ENCODE data around the gene HPS1. TPM values are rescaled to one million over a fixed set of nuclear protein-coding genes. Genes with fewer than 3 reads are reported as not detected.

The HPS1 gene
- total RNA-seq, 1 experiment from 2014 or later: 47.4 TPM

DNA sequence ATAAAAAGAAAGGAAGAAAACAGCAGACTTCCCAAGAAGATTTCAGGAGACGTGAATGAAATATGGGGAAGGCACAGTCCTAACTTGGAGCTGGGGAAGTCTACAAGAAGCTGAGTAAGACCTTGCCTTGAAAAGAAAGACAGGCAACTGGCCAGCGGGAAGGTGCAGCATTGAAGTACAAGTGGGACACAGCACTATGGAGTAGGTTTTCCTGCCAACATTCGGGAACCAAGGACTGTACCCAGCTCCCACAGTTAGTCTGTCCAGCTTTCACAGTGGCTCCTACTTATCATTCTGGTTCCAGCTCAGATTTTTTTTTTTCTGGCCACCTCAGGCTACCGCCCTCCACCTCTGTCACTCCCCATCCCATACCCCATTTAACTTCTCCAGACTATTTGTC lies 10.0 kb downstream of the HPS1 start:
- no CpG with 5 or more reads among the region's 4 CpGs for WGBS (ENCODE audit: extremely low coverage, insufficient read length, low lambda C conversion rate)
- TF ChIP-seq, protein P1, sequence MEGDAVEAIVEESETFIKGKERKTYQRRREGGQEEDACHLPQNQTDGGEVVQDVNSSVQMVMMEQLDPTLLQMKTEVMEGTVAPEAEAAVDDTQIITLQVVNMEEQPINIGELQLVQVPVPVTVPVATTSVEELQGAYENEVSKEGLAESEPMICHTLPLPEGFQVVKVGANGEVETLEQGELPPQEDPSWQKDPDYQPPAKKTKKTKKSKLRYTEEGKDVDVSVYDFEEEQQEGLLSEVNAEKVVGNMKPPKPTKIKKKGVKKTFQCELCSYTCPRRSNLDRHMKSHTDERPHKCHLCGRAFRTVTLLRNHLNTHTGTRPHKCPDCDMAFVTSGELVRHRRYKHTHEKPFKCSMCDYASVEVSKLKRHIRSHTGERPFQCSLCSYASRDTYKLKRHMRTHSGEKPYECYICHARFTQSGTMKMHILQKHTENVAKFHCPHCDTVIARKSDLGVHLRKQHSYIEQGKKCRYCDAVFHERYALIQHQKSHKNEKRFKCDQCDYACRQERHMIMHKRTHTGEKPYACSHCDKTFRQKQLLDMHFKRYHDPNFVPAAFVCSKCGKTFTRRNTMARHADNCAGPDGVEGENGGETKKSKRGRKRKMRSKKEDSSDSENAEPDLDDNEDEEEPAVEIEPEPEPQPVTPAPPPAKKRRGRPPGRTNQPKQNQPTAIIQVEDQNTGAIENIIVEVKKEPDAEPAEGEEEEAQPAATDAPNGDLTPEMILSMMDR (conservative IDR thresholded peaks at IDR 0.05): no peak
- H3K36me3 Mint-ChIP-seq (ENCODE audit: insufficient read depth in 1 of 3, low read depth in 3 of 3): peaks cover 79 to 92% (median 84%) of the 10 kb centered on the region in 3 experiments
- H3K14ac ChIP-seq (ENCODE audit: insufficient read depth, low read length): no peak overlapping the region
- no peak for DNase-seq
- H3K27ac ChIP-seq (ENCODE audit: insufficient read length, low read depth, low read length): no peak overlapping the region
- H3K27me3 ChIP-seq (ENCODE audit: insufficient read depth, low read length): no peaks in the 10 kb centered on the region
- H3K18ac ChIP-seq (ENCODE audit: insufficient read length, low read depth, low read length): no peak overlapping the region
- H4K8ac ChIP-seq (replicated peaks; ENCODE audit: insufficient read length, low read depth, low read length): no peak overlapping the region
- H2BK5ac ChIP-seq (ENCODE audit: insufficient read length, low read length): no peak overlapping the region
- no peak overlapping the region for H3K9ac ChIP-seq (ENCODE audit: extremely low read depth, insufficient read length, low read length)
- H4K20me1 ChIP-seq (ENCODE audit: control insufficient read depth, insufficient read depth, insufficient read length): no peaks in the 10 kb centered on the region
- H3T11ph ChIP-seq (ENCODE audit: low read length): no peak overlapping the region
- peaks cover 29 to 34% of the 10 kb centered on the region in 2 experiments for H3K9me3 Mint-ChIP-seq
- no peak overlapping the region for H3K4ac ChIP-seq (ENCODE audit: low read depth, low read length)
- H2AK5ac ChIP-seq (ENCODE audit: insufficient read length, low read length): no peak overlapping the region
- no peak overlapping the region for H2BK20ac ChIP-seq (ENCODE audit: low read depth, low read length, poor library complexity, severe bottlenecking)
- H3K9me3 ChIP-seq (ENCODE audit: control insufficient read depth, low read depth, low read length): no peaks in the 10 kb centered on the region
- H3K4me1 Mint-ChIP-seq: peaks cover 4 to 14% of the 10 kb centered on the region in 2 experiments
- no peaks in the 10 kb centered on the region for H3K79me1 ChIP-seq (ENCODE audit: insufficient read depth, low read depth, low read length, poor library complexity, severe bottlenecking)
- H3K4me1 ChIP-seq (ENCODE audit: insufficient read depth, low read length): no peaks in the 10 kb centered on the region
- no peak overlapping the region for H2BK15ac ChIP-seq (ENCODE audit: low read depth, low read length)
- H4K91ac ChIP-seq (ENCODE audit: insufficient read length, low read depth, low read length): no peak overlapping the region
- H2BK12ac ChIP-seq (ENCODE audit: insufficient read length, low read depth, low read length): no peak overlapping the region
- no peak overlapping the region for H3K4me3 Mint-ChIP-seq
- H4K5ac ChIP-seq (ENCODE audit: insufficient read length, low read depth, low read length): no peak overlapping the region
- H3K23ac ChIP-seq (ENCODE audit: insufficient read length, low read depth, low read length): no peak overlapping the region
- H2AFZ ChIP-seq (ENCODE audit: low read length): no peak overlapping the region
- H3K27me3 Mint-ChIP-seq (ENCODE audit: low read depth): no peaks in the 10 kb centered on the region
- H3K56ac ChIP-seq (ENCODE audit: insufficient read length, low read depth, low read length): no peak overlapping the region
- H3K27ac Mint-ChIP-seq: no peak overlapping the region
- H3K4me2 ChIP-seq (ENCODE audit: insufficient read depth, insufficient read length, low read length): no peak overlapping the region
- no peaks in the 10 kb centered on the region for H3K23me2 ChIP-seq (ENCODE audit: insufficient read length, low read depth, low read length, poor library complexity, severe bottlenecking)
- no peak overlapping the region for H2BK120ac ChIP-seq (ENCODE audit: low read depth, low read length, poor library complexity, severe bottlenecking)
- H3K79me2 ChIP-seq (ENCODE audit: insufficient read depth, low read length): no peaks in the 10 kb centered on the region
